ENCODE measurements around the gene RTP3. TPM values are rescaled to one million over a fixed set of nuclear protein-coding genes. Genes with fewer than 3 reads are reported as not detected.

RTP3 gene
- total RNA-seq = 28.6 TPM

DNA sequence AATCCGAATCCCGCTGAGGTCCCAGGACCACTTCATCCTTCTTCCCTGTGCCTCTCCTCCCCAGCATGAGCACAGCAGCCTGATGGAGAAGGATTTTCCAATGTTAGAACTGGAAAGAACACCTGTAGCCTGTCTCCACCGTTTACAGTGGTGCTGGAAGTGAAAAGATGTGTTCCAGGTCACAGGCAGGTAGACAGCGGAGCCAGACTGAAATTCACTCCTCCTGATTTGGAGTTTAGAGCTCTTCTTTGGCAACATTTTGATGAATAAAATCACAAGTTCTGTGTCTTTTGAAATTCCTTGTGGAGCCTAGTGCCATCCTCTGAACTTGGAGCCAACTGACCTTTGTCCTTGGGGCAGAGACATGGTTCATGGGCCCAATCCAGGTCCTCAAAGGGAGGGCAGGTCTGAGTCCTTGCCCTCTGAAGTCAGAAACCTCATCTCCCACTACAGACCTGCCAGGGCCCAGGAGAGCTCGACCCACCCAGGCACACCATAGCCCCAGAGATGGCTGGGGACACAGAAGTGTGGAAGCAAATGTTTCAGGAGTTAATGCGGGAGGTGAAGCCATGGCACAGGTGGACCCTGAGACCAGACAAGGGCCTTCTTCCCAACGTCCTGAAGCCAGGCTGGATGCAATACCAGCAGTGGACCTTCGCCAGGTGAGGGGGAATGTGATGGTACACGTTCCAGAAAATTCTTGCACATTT is at the start of gene RTP3:
RTP3 (plus strand) TSS at position 421 of the 710 bp plus-strand sequence; CDS start at position 508, 87 bp downstream.
- ATAC-seq = peak; percentile 68
- DNase-seq (ENCODE audit: low spot score) = peak; percentile 90

DNA sequence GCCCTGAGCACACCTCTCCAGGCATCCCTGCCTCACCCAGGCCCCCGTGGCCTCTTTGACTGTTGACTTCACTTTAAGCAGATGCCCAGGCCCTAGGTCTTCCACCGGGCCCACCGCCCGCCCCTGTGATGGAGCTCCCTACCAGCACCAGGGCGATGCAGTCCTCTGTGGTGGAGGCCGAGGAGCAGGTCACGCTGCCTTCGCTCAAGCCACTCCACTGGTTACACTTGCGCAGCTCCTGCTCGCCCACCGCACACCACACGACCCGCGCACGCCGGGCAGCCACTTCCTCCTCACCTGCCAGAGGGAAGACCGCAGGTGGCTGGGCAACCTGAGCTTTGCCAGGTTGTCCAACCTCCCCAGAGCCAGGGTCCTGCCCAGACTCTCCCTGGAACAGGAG is 49.1 kb upstream of the RTP3 start:
- DNase-seq (ENCODE audit: low spot score) (no peak), ATAC-seq (no peak)

DNA sequence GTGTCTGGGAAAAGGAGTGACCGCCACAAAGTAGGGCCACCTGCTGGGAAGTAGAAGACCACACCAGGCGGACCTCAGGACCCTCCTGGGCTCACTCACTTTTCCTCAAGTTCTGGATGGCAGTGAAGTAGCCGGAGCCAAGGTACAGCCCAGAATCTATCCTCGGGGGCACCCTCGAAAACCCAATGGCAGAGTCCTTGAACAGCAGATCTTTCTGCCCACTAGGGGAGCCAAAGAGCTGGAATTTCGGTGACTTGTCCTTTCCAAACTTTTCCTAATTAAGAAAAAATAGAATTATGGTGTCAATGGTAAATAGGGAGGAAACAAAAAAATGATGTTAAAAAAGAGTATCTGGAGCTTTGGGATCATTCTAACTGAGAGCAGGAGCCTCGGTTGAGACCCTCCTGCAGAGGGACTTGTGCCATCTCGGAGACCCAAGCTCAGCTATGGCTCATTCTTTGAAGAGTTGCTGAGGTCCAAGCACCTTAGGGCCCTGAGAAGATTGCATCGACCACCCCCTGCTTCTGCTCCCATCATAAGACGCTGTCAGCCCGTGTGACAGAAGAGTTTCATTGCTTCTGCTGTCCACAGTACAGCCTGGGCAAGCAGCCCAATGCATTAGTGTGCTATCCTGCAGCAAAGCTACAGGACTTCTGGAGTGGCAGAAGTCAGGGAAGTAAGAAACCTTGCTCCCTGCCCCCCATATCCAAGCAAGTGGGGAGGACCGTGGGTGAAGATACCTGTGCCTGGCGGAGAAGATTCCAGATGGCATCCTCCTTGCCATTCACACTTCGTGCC is 47.8 kb upstream of the RTP3 start:
- DNase-seq (ENCODE audit: low spot score) (no peak), ATAC-seq (peak; percentile 41)

DNA sequence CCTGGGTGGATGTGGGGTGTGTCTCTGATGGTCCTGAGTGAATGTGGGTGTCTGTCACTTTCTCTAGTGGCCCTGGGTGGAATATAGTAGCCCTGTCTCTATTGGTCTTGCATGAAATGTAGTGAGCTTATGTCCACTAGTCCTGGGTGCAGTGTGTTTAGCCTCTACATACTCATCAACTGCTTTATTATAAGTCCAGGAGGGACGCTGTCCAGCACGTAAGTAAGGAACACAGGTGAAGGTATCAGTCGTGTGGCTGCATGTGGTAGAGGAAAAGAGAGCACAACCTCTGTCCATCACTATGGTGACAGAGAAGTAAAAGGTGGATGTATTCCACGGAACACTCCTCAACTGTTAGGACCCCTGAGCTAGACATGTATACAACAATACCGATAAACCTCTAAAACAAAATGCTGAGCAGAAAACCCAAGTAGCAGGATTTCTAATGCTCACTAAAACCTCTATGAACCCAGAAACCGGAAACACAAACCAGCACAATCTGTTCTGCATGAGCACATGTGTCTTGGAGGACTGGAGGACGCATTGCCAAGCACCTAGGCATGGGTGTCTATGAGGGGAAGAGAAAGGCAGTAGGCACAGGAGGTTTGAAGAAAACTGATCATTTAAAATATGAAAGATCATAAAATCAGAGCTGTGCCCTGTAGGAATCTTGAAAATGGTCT is 44.1 kb upstream of the RTP3 start:
- ATAC-seq = no peak
- no peak for DNase-seq (ENCODE audit: low spot score)

DNA sequence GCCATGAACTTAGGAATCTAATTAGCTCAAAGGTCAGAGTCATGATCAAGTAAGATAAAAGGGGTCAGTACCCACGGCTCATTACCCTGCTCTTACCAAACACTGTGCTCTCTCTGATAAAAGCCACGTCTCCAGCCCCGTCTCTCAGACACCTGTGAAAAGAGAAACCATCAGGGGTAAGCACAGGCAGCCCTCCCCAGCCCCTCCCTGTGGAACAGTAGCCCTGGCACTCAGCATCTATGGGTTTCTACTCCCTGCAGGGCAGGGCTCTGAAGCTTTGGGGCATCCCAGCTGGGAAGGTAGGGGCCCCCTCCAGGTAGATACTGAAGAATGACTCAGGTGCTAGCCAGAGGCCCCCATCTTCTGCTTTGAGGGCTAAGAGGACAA is 43.6 kb upstream of the RTP3 start:
- DNase-seq (ENCODE audit: low spot score) (no peak), ATAC-seq (no peak)

DNA sequence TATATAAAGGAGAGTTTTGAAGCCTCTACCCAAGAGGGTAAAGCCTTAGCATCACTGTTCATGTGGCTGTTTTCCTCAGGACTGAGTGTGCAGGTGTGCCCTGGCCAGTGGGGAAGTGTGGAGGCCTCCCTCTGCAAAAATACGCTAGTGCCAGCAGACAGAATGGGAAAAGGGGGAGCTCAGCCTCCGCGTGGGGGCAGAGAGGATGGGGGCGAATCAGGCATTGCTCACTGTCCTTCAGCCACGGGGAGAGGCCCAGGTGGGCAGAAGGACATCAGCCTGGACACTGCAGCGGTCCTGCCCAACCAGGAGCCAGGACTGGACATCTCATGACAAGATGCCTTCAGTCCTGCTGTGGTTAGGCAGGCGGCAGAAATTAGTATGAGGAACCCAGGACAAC is 43.2 kb upstream of the RTP3 start:
- ATAC-seq (no peak), DNase-seq (ENCODE audit: low spot score) (peak; percentile 32)

DNA sequence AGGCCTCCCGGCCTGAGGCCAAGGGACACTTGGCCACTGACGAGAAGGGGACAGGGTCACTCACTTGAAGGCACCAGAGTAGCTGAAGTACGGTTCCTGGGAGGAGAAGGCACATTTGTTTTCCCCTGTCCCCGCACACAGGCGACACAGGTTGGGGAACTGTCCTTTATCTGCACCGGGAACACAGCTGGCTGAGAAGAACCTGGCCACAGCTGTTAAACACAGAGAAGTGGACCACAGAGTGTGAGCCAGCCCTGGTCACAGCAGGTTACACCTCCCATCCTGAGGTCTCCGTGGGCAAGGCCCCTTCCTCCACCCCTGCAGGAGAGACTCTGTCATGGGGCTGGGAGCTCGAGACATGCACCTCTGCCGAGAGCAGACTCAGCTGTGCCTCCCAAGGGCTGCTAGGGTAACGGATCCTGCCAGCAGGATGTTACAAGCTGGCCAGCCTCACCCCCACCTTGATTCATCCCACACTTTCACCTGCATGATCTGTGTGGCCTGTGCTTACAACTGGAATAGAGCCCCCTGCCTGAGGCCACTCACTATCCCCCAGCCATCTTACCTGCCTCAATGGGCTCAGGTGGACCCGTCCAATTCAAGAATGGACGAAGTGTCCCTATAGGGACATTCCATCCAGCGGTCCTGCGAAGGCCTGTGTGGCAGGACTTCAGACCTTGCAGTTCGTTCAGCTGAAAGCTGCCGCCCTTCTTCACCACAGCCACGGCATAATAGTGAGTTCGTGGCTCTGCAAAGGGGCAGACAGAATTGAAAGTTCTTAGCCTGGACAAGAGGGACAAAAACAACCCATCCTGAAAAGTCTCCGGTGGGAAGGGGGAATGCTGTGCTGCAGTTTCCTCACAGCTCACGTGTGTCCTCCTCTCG is 42.3 kb upstream of the RTP3 start:
- DNase-seq (ENCODE audit: low spot score) (peak; percentile 35), ATAC-seq (no peak)

DNA sequence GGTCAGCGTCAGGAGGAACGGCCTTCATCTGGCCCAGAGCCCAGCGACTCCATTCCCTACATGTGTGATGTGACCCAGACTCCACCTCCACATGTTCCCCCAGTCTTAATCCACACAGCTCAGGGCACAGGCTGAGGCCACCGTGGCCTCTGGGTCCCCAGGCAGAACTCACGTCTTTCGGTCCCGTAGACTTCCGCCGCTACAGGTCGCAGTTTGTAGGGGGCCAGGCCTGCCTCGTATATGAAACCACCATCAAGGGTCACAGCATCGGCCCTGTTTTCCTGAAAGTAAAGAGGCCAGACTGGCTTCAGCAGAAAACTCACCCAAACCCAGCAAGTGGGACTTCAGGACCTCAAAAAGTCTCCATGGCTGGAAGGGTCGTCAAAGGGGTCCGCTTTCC is 41.7 kb upstream of the RTP3 start:
- ATAC-seq (no peak), DNase-seq (ENCODE audit: low spot score) (peak; percentile 33)

DNA sequence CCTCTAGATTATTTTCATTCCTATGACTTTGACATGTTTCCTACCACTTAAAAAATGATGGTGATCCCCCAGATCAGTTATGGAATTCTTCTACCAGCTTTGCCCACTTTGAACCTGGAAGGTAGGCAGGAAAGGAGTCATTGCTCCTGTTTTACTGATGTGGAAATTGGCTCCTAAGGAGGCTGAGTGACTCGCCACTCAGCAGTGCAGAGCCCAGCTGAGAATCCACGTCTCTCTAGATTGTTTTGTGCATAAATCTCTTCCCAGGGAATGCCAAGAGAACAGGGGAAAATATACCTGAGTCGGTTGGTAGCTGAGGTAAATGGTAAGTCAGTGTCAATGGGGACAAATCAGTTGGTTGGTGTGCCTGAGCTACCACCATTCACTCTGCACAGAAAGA is 37.7 kb upstream of the RTP3 start:
- no peak for ATAC-seq
- no peak for DNase-seq (ENCODE audit: low spot score)

DNA sequence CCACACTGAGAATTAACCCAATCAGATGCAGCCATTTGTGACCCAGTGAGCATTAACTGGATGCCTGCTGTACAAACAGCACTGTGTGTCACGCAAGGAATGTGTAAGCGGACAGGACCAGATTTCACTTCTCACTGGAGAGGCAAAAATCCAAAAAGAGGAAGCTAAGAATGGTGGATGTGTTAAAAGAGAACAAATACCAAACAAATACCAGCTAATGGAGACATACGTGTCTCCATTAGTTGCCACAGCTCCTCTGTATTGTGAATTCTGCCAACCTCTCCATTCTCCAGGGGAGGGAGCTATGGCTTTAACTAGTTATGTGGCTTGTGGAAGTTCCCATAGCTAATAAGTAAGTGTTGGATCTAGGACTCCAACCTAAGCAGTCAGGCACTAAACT is 35.7 kb upstream of the RTP3 start:
- no peak for ATAC-seq

DNA sequence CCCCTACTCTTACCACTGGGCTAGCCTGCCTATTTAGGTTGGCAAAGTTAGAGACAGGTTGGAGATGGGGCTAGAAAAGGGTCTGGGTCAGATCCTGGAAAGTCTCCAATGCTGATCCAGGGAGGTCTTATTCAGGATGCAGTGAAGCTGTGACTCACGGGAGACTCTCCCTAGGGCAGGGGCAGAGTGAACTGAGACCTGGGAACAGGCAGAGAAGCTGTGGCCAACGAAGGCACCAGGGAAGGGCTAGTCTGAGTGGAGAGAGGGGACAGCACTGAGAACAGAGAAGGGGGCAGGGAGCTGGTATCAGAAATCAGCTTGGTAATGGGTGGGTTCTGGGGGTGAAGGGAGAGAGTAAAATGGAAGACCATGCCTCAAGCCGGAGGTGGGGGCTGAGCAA is 35.3 kb upstream of the RTP3 start:
- ATAC-seq = no peak
- peak; percentile 41 for DNase-seq (ENCODE audit: low spot score)

More for the DNA sequence above, 35.7 kb upstream of the RTP3 start:
- DNase-seq (ENCODE audit: low spot score) = no peak

DNA sequence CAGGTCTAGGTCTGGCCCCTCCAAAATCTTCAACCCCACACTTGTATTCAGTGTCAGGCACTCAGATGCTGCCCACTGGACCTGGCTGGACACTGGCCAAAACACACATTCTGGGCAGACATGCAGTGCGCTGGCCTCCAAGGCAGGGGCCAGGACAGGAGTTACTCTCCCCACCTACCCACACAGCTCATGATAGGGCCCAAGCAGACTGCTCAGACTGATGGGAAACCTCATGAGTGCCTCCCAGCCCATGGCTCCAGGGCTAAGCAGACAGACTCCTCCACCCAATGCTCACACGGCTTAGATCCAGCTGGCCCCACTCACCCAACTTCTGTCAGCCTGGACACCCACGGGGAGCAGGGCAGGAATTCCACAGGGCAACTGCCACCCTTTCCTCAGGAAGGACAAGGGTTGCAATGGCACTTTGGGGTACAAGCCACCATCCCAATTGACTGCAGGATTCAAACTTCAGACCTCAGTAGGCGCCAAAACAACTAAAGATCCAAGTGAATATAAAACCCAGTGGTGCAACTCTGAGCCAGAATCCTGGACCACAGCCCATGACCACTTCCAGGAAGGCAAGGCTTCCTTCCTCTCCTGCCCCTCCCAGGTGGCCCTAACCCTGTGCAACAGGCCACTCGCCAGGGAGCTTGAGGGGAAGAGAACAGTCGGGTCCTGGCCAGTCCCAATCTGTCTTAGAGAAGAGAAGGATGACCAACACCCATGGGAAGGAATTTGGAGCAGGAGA is 34.5 kb upstream of the RTP3 start:
- ATAC-seq (peak; percentile 49), DNase-seq (ENCODE audit: low spot score) (peak; percentile 43)

DNA sequence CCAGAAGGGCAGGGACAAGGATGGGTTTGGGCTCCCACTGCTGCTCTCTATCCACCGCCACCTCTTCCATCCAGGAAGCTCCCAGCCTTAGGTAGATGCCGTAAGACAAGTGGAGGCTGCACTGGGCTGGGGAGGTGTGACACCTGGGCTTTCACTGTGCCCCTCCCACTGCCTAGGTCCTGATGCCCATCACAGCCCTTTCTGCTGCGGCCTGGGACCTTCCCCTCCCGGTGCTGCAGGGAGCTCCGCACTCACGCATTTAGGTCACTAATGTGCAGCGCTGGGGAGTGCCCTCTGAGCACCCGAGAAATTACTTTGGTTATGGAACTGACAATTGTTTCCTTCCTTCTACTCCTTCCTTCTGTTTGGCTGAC is 33.9 kb upstream of the RTP3 start:
- ATAC-seq (no peak), DNase-seq (ENCODE audit: low spot score) (peak; percentile 44)

DNA sequence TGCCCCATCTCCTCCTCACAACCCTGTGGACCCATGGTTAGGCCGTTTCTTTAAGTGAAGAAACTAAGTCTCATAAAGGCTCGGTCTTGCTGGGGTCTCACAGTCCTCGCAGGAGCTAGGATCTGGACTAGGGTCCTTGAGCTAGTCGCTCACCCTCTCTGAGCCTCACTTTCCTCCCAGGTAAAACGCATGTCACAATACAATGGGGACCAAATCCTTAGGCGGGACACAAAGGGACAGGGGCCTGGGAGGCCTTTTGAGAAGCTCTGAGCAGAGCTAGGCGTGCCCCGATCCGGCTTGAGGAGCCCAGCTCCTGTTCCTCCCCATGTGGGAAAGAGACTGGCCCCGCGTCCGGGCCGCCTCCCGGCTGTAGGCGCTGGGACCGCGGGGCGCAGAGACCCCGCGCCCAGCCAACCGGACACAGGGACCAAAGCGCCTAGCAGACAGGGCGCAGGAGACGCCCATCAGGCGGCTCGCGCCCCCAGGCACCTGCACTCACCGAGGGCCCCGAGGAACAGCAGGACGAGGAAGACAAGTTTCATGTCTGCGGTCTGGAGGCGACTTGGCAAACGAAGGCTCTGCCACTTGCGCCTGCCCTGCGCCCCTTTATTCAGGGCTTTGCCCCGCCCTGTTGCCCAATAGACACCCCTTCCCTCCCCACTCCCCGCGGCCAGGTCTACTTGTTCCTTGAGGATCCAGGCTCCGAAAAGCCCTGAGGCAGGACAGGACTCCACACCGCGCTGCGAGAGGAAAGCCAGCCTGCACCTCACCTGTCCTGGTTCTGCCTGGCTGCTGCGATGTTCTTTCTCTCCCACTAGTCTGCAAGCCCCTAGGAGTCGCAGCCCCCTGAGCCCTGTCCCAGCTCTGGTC is 33.2 kb upstream of the RTP3 start, which contains the start of gene LTF:
LTF (minus strand) TSS at position 580 of the 870 bp plus-strand sequence; CDS start at position 542, 38 bp downstream.
- DNase-seq (ENCODE audit: low spot score) (peak; percentile 42), ATAC-seq (no peak)

DNA sequence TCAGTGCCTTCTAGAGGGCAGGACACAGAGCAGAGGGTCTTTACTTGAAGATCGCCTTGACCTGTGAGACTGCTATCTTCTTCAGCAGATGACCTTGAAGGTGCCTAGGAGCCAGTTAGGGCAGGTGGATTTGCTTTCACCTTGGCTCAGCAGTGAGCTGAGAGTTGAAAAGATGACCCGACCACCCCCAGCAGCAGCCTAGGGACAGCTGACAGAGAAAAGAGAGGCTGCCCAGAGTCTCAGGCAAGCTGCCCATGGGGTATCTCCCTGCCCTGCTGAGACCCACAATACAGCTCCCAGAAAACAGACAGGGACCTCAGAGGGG is 32.6 kb upstream of the RTP3 start:
- ATAC-seq = no peak
- peak; percentile 29 for DNase-seq (ENCODE audit: low spot score)

DNA sequence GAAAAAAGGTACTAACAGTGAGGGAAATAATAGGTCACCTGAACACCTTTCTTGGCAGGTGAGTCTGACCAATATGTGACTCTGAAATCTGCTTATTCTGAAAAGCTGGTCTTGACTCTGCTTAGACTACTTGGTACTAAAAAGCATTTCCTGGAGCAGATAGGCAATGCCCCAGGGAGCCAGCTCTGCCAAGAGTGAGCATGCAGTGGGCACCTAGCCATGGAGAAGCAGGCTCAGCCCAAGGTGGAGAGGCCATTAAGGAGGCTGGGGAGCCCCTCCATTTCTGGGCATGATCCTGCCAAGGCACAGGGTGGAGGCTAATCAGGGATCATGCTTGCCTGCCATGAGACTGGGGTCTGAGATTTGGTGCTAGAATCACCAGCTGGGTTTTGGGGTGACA is 31.5 kb upstream of the RTP3 start:
- ATAC-seq (no peak), DNase-seq (ENCODE audit: low spot score) (peak; percentile 40)

DNA sequence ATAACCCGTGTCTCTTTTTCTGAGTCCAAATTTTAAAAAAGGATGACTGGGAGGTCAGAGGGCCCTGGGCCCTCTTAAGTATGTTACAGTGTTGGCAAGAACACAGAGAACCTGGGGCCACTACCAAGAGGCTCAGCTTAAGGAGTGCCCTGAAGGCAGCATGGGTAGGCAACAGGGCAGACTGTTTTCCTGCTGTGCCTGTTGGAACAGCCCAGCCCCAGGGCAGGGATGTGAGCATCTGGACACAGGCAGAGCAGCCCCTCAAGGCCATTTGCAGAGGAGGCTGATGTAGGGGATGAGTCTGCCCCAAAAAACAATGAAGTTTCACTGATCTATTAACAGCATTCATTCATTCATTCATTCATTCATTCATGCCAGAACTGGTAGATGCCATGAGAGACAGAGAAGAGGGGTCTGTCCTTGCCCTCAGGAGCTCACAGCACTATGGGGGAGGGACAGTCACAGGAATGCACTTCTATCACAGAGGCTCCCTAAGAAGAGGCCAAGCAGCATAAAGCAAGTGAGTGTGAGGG is 30.8 kb upstream of the RTP3 start:
- ATAC-seq = no peak
- DNase-seq (ENCODE audit: low spot score) = peak; percentile 35

DNA sequence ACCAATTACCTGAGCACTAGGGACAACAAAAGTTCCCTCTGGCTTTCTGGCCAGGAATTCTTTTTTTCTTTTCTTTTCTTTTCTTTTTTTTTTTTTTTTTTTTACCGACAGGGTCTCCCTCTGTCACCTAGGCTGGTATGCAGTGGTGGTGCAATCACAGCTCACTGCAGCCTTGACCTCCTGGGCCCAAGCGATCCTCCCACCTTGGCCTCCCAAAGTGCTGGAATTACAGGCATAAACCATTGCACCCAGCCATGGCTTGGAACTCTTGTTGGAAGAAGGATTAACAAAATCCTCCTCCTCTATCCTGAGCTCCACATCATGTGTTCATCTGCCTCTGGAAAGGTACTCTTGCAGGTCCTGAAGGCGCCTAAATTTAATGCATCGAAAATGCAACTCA is 30.2 kb upstream of the RTP3 start:
- DNase-seq (ENCODE audit: low spot score) (peak; percentile 7), ATAC-seq (no peak)
